WERI-Rb-1 (cell line): ENCODE data around the gene PHAX.

Experiments used
- DNase-seq: peaks from one replicate; pipeline ENCODE4 v3.0.0-alpha.2; 2020
- H3K27ac ChIP-seq: fragments of 250-450 bp; sonication (Bioruptor Pico); 2 replicates; pipeline ENCODE4 v1.5.1; 2020; ENCODE audit warnings: mild to moderate bottlenecking, moderate library complexity
- H3K27me3 ChIP-seq: fragments of 250-450 bp; sonication (Bioruptor Pico); 2 replicates; pipeline ENCODE4 v1.5.1; 2021; ENCODE audit warnings: mild to moderate bottlenecking, low read depth, moderate library complexity; ENCODE audit not compliant: insufficient read depth, severe bottlenecking
- H3K36me3 ChIP-seq: fragments of 250-450 bp; sonication (Bioruptor Pico); 2 replicates; pipeline ENCODE4 v1.5.1; 2020; ENCODE audit warnings: mild to moderate bottlenecking, moderate library complexity
- H3K4me3 ChIP-seq: 2 replicates; pipeline ENCODE4 v1.5.1; 2011; ENCODE audit warnings: low read depth, mild to moderate bottlenecking, control low read depth, low read length
- H3K9me3 ChIP-seq: fragments of 250-450 bp; sonication (Bioruptor Pico); 2 replicates; pipeline ENCODE4 v1.5.1; 2021; ENCODE audit warnings: mild to moderate bottlenecking, moderate library complexity; ENCODE audit not compliant: severe bottlenecking
- CTCF ChIP-seq: IDR thresholded peaks from 2 replicates; pipeline ENCODE4 v1.5.1; 2011; ENCODE audit warnings: low read depth, mild to moderate bottlenecking, control low read depth, inconsistent platforms, low read length

Gene PHAX

GRCh38 chr5:126674145-126674544 is 73.4 kb downstream of the PHAX start:
- no peaks in the 10 kb centered on the region for H3K9me3 ChIP-seq
- no peak for TF ChIP-seq CTCF

GRCh38 chr5:126675338-126675737 is 74.6 kb downstream of the PHAX start:
- Histone ChIP-seq H3K27ac (no peak overlapping the region), H3K27me3 (no peaks in the 10 kb centered on the region), H3K36me3 (no peaks in the 10 kb centered on the region), H3K4me3 (no peak overlapping the region), H3K9me3 (no peaks in the 10 kb centered on the region)
- TF ChIP-seq CTCF, result no peak
- no peak for DNase-seq

More at GRCh38 chr5:126674145-126674544, 73.4 kb downstream of the PHAX start:
- H3K36me3 ChIP-seq, result no peaks in the 10 kb centered on the region
- H3K27ac ChIP-seq, result no peak overlapping the region
- no peaks in the 10 kb centered on the region for H3K27me3 ChIP-seq
- H3K4me3 ChIP-seq, result no peak overlapping the region
- no peak for DNase-seq

GRCh38 chr5:126676195-126676624 is 75.5 kb downstream of the PHAX start:
- H3K27ac ChIP-seq, result no peak overlapping the region
- peak; percentile 75 for TF ChIP-seq CTCF

More at GRCh38 chr5:126676195-126676624, 75.5 kb downstream of the PHAX start:
- H3K27me3 ChIP-seq, result no peaks in the 10 kb centered on the region
- no peaks in the 10 kb centered on the region for H3K36me3 ChIP-seq
- peak; percentile 63 for DNase-seq
- H3K9me3 ChIP-seq, result no peaks in the 10 kb centered on the region
- no peak overlapping the region for H3K4me3 ChIP-seq
